Measurements from ENCODE around the gene CYSRT1.

The CYSRT1 gene

DNA sequence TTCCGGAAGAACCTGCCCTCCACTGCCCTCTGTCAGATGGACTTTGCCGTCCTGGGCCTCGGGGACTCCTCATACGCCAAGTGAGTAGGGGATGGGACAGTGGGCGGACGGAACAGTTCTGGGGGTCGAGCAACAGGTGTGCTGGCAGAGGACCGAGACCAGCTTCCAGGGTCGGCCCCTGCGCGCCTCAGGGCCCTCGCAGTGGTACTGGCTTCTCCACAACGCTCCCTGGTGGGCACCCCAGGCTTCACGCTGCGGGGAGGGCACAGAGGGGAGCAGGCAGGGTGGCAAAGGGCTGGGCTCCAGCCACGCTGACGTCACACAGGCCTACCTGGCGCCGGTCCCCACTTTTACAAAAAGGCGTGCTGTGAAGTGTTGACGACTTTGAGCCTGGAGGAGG is 12.5 kb upstream of the CYSRT1 start:
- DNase-seq, result no peak

GRCh38 chr9:137213160-137214060 is 11.6 kb upstream of the CYSRT1 start:
- DNase-seq, result no peak

- no peak for DNase-seq
Observed at GRCh38 chr9:137214620-137215019, 10.4 kb upstream of the CYSRT1 start.

GRCh38 chr9:137215196-137215986 is 9.6 kb upstream of the CYSRT1 start:
- DNase-seq, result no peak

GRCh38 chr9:137216188-137216965 is 8.6 kb upstream of the CYSRT1 start:
- peak; percentile 31 for DNase-seq

GRCh38 chr9:137217276-137218211 is 7.4 kb upstream of the CYSRT1 start:
- peak; percentile 77 for DNase-seq

GRCh38 chr9:137218212-137218753 is 6.7 kb upstream of the CYSRT1 start:
- DNase-seq, result no peak

- DNase-seq, result peak; percentile 70
Observed at GRCh38 chr9:137218754-137219271, 6.2 kb upstream of the CYSRT1 start.

- DNase-seq, result no peak
Observed at GRCh38 chr9:137219757-137220316, 5.1 kb upstream of the CYSRT1 start.

GRCh38 chr9:137220317-137221094 is 4.5 kb upstream of the CYSRT1 start:
- DNase-seq, result no peak

DNA sequence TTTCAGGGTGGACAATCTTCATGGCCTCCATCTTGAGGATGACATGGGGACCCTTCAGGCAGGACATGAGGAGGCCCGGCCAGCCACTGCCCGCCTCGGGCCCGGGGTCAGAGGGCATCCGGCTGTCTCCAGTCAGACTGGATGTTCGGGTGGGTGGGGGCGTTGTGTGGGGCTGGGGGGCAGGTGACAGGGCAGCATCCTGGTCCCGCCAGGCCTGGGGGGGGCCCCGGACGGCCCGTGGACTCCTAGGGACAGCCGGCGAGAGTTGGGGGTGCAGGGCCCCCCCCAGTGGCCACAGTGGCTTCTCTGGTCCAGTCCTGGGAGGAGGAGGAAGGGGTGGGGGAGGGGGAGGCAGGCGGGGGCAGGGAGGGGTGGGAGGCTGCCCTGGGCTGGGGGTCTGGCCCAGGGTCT is 3.9 kb upstream of the CYSRT1 start:
- no peak for DNase-seq

DNA sequence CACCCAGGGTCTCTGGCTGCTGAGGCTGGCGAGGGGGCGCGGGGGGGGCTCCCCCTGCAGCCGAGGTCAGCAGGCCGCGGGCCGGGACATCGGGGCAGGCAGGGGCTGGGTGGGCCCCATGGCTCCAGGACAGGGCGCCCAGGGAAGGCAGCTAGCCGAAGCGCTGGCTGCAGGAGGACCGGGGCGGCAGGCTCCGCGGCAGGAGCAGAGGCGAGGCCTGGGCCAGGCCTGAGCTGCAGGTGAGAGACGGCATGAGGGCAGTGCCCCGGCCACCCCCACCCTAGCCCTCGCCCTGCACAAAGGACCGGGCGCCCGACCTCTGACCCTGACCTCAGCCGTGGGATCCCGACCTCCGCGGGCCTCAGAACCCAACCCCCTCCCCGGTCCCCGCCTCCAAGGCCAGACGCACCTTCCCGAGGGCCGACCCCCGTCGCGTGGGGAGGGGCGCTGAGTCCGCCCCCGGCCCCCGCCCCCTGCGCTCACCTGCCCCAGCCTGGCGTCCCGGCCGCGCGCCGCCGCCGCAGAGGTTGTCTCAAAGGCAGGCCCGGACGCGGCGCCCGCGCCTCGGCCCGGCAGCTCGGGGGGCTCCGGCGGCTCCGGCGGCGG is 3.4 kb upstream of the CYSRT1 start:
- no peak for DNase-seq

GRCh38 chr9:137222190-137223077 is 2.5 kb upstream of the CYSRT1 start, which contains the start of gene RNF208:
TSS of gene RNF208 (minus strand) at chr9:137222240. CDS start at chr9:137221212, 1,028 bp downstream.
- DNase-seq, result no peak

- DNase-seq, result peak; percentile 94
Observed at GRCh38 chr9:137223078-137223970, 1.6 kb upstream of the CYSRT1 start.

DNA sequence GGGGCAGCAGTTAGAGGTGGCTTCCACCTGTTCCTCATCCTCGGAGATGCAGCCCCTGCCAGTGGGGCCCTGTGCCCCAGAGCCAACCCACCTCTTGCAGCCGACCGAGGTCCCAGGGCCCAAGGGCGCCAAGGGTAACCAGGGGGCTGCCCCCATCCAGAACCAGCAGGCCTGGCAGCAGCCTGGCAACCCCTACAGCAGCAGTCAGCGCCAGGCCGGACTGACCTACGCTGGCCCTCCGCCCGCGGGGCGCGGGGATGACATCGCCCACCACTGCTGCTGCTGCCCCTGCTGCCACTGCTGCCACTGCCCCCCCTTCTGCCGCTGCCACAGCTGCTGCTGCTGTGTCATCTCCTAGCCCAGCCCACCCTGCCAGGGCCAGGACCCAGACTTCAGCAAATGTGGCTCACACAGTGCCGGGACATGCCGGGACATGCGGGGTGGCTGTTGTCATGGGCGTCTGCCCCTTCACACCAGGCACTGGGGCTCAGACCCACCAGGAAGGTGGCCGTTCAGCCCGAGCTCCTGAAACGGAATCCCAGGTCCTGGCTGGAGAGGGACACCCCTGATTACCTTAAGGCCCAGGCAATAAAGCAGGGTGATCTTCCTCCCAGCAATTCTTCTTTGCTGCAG is 841 bp downstream of the CYSRT1 start:
- DNase-seq, result no peak

DNA sequence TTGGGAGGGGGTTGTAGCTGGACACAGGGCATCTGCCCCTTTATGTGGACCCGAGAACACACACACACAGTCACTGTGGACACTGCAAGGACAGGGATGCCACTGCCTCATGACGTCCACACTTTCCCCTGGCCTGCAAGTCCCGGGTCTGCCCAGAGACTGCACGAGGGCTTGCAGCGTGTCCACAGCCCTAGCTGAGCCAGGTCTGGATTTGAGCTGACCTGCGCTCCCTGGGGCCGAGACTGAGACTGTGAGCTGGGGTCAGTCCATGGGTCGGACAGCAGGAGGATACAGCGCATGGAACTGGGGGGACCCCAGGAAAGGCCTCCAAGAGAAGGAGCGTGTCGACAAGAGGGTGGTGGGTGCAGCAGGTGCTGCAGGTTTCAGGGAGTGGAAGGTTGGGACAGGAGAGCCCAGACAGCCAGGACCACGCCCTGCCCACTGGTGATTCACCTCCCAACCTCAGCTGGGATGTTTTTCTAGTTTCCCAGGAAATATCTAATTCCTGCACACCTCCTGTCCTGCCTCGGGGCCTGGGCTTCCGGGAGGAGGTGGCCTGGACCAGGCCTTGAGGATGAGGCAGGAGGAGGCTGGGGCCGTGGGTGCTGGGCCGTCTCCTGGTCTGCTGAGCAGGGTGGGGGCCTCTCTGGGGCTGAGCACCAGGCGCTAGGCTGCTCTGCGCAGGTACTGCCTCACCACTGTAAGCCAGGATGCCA is 1.5 kb downstream of the CYSRT1 start:
- DNase-seq, result peak; percentile 81

All from NCI-H226 (cell line).